Ovary (tissue), 9 donors: ENCODE measurements around the gene GPD1. TPM values are rescaled to one million over a fixed set of nuclear protein-coding genes. Genes with fewer than 3 reads are reported as not detected.

Experiments
- DNase-seq, 5 donors: peaks; one replicate each; pipeline ENCODE4 v3.0.0-alpha.2; 2019 to 2020
- H3K27ac ChIP-seq, 2 donors: fragments of 200-600 bp; one replicate each; pipeline versions ENCODE4 v1.5.1 to v1.8.0; 2019 to 2022
- H3K27me3 ChIP-seq: fragments of 200-600 bp; one replicate; pipeline ENCODE4 v1.8.0; 2022
- H3K36me3 ChIP-seq: fragments of 200-600 bp; sonication (generic); one replicate; pipeline ENCODE4 v1.5.1; 2019
- H3K4me1 ChIP-seq: one replicate; pipeline ENCODE4 v1.8.1; 2013; ENCODE audit warnings: mild to moderate bottlenecking, moderate library complexity; ENCODE audit not compliant: insufficient read depth
- H3K4me3 ChIP-seq: fragments of 200-600 bp; sonication (generic); one replicate; pipeline ENCODE4 v1.5.1; 2017
- H3K9me3 ChIP-seq, 2 donors: fragments of 200-600 bp in 1 of 2; sonication (generic) in 1 of 2; one replicate each; pipeline versions ENCODE4 v1.5.1 to v1.8.1; 2013 to 2019; ENCODE audit warnings: mild to moderate bottlenecking in 1 of 2, moderate library complexity in 1 of 2
- EP300 ChIP-seq: sonication (generic); formaldehyde crosslinking; IDR thresholded peaks from one replicate; pipeline ENCODE4 v1.6.1; 2017; ENCODE audit warnings: antibody characterized with exemption
- POLR2A ChIP-seq: fragments of 450-650 bp; IDR thresholded peaks from one replicate; pipeline ENCODE4 v1.6.1; 2017; ENCODE audit warnings: antibody characterized with exemption, mild to moderate bottlenecking, moderate library complexity
- WGBS, 3 donors: extraction: QIAGEN DNeasy Blood & Tissue Kit in 1 of 3; methylation state at CpG; one replicate each; pipeline versions ENCODE4 v1.1.5 to v1.1.7; 2013 to 2017; 5-methylcytosine and 5-hydroxymethylcytosine counted together
- intact Hi-C, 4 donors: fragments of 100-400 bp; cut with DNase I; formaldehyde crosslinking; loops; one replicate each; pipeline versions ENCODE4 v1.11.0 to v1.15.1; 2022 to 2023
- polyA plus RNA-seq, 2 donors: library from polyadenylated mRNA; stranded (reverse); fragments of 200-250 nt in 1 of 2; fragments of 350-450 nt in 1 of 2; fragmentation: Illumina TruSeq in 1 of 2; extraction: RNeasy Lipid Tissue Mini Kit (QIAGEN cat#74804) in 1 of 2; gene quantifications; one replicate each; pipeline ENCODE4 v1.2.3, GENCODE V29; 2013 to 2014
- total RNA-seq, 7 donors: library from RNA; depleted of rRNA in 2 of 7; stranded (reverse); fragments of >200 nt in 2 of 7; fragmentation: NEBNext Ultra II Directional in 3 of 7; extraction: Animal tissue kit (Norgen Biotek cat#: 25700) in 3 of 7; gene quantifications; one replicate each; pipeline versions ENCODE4 v1.1.0 to v1.2.4, GENCODE V29; 2016 to 2023
- TF ChIP-seq, protein P1 (sequence below), 3 donors: fragments of 450-650 bp in 2 of 3; fragments of 200-600 bp in 1 of 3; IDR thresholded peaks; one replicate each; pipeline versions ENCODE4 v1.5.1 to v1.8.0; 2016 to 2022; ENCODE audit warnings: antibody characterized with exemption in 3 of 3, mild to moderate bottlenecking in 1 of 3
- donor health status: DM: no; HTN: no; CAD: no; lungs with moderate emphysema.
- donor health status: DM: no; HTN: no; CAD: no.
- donor health status: Bipolar disorder and iron deficiency.
- donor health status: DM: yes; HTN: yes; CAD: no.
- donor health status: DM: no; HTN: no; CAD: no.
- donor health status: DM: yes; HTN: yes; CAD: no.

Gene GPD1
- total and polyA plus RNA-seq, 9 donors, result 0.10 to 9.4 (median 0.46) TPM

DNA sequence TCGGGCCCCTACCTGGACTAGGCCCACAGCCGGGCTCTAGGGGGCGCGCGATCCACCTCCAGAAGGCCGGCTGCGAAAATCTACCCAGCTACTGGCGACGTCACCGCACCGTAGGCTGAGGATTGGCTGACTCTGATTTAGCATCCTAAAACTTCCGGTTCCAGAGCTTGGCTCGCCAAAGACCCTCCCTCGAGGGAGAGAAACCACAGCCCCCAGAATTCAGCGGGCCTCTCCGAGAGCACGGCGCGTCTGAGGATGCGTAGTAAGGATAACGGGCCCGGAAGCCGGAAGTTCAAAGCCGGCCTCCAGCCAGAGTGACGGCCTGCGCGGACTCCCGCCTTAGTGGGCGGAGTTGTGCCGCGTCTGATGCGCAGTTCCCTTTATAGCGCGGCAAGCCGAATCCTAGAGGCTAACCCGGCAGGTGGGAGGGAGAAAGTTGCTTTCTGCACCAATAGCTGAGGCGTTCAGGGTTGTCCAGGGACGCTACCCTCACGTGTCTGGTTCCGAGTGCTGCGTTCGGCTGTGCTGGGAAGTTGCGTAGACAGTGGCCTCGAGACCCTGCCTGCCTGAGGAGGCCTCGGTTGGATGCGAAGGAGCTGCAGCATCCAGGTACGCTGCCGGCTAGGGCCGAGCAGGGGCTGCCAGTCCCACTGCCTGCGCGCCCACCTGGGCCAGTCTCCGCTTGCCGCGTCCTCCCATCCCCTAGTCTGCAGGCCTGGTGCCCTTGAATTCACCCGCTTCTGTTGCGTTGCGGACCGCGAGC, 8.1 kb downstream of the GPD1 start, which contains the start of gene COX14:
Gene COX14 (plus strand): TSS at position 544 of the 763 bp plus-strand sequence. CDS start 7,808 bp downstream, outside the sequence.
- intact Hi-C loops, result loop anchor here in 3 of 4 donors (5.0 to 10.0 kb wide), 2 partner anchors 53 to 55 kb away; partner anchors contain the start of gene CERS5 (in 3 of the 3)

DNA sequence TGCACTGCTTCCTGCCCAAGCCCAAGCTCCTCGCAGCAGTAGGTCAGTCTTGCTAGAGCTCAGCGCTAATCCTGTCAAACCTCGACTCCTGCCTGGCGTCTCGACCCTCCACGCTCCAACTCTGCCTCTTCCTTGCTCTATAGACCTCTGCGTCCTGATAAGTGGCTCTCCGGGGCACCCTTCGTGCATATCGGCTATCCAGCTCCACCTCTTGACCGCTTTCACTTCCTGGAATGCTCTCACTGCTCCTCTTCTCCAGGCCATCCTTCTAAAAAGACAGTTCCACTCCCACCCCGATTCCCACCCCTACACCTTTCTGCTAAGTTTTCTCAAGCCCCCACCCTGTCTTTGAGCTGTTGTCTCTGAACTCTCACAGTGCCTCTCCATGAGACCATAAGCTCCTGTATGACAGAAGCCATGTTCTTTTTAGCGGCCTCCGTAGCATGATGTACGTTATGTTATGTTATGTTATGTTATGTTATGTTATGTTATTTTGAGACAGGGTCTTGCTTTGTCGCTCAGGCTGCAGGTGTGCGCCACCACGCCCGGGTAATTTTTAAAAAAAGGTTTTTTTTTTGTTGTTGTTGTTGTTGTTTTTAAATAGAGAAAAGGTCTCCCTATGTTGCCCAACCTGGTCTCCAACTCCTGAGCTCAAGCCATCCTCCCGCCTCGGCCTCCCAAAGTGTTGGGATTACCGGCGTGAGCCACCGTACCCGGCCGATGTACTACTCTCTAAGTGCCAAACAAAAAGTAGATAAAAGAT, 8.8 kb downstream of the GPD1 start:
- Histone ChIP-seq H3K9me3 (no peaks in the 10 kb centered on the region), H3K36me3 (no peaks in the 10 kb centered on the region), H3K4me3 (peak overlapping the region; percentile 94), H3K4me1 (peaks cover 3% of the 10 kb centered on the region), H3K27me3 (no peaks in the 10 kb centered on the region), H3K27ac (peak overlapping the region; percentile 63 to 96)
- WGBS, 3 donors, result 5 to 20% (median 9%) methylated on average over 26 of the region's 26 CpGs
- peak in 1 of 5 donors; percentile 35 for DNase-seq
- no peak for TF ChIP-seq POLR2A
- no peak for TF ChIP-seq EP300
- TF ChIP-seq, protein P1, sequence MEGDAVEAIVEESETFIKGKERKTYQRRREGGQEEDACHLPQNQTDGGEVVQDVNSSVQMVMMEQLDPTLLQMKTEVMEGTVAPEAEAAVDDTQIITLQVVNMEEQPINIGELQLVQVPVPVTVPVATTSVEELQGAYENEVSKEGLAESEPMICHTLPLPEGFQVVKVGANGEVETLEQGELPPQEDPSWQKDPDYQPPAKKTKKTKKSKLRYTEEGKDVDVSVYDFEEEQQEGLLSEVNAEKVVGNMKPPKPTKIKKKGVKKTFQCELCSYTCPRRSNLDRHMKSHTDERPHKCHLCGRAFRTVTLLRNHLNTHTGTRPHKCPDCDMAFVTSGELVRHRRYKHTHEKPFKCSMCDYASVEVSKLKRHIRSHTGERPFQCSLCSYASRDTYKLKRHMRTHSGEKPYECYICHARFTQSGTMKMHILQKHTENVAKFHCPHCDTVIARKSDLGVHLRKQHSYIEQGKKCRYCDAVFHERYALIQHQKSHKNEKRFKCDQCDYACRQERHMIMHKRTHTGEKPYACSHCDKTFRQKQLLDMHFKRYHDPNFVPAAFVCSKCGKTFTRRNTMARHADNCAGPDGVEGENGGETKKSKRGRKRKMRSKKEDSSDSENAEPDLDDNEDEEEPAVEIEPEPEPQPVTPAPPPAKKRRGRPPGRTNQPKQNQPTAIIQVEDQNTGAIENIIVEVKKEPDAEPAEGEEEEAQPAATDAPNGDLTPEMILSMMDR (IDR thresholded peaks at IDR 0.05), result no peak
- intact Hi-C loops, result loop anchor here in 3 of 4 donors (5.0 to 10.0 kb wide), 2 partner anchors 52 to 55 kb away; partner anchors contain the start of gene CERS5 (in 3 of the 3)

More for the DNA sequence above, 8.1 kb downstream of the GPD1 start, which contains the start of gene COX14:
- H3K27ac ChIP-seq, result peak within 1 kb of the TSS; percentile 63 to 96
- DNase-seq, result peak; percentile 98 to 99 (median 99)
- TF ChIP-seq POLR2A (peak; percentile 98), EP300 (peak; percentile 77)
- TF ChIP-seq, protein P1 (IDR thresholded peaks at IDR 0.05), result peak; percentile 89 to 97 (median 91)
- H3K36me3 ChIP-seq, result no peaks in the 10 kb centered on the region
- 0% methylated on average over 49 to 59 of the region's 59 CpGs for WGBS, 3 donors
- H3K4me1 ChIP-seq, result no peaks in the 10 kb centered on the region
- no peaks in the 10 kb centered on the region for H3K27me3 ChIP-seq
- H3K9me3 ChIP-seq, result no peaks in the 10 kb centered on the region
- peak within 1 kb of the TSS; percentile 94 for H3K4me3 ChIP-seq

DNA sequence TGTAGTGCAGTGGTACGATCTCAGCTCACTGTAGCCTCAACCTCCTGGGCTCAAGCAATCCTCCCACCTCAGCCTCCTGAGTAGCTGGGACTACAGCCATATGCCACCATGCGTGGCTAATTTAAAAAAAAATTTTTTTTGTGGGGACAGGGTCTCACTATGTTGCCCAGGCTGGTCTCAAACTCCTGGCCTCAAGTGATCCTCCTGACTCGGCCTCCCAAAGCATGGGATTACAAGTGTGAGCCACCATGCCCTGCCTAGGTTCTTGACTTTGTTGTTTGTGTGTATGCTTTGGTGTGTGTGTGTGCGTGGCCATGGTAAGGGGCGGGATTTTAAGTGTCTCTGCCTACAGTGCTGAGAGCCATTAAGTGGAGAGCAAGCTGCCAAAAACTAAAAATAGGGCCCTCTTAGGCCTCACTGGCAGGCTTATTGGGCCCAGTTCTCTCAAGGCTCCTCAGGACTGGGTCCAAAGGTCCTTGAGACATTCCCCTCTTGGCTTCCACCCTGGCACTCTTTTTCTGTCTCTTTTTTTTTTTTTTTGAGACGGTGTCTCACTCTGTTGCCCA, 13.3 kb downstream of the GPD1 start:
- peaks cover 3% of the 10 kb centered on the region for H3K4me1 ChIP-seq
- WGBS, 3 donors, result 84 to 89% (median 87%) methylated on average over 6 of the region's 6 CpGs
- intact Hi-C loops, result loop anchor here in 2 of 4 donors (10.0 kb wide), 1 partner anchor 48 kb away; the partner anchor contains the start of gene CERS5 (in 2 of the 2)
- no peaks in the 10 kb centered on the region for H3K9me3 ChIP-seq
- H3K36me3 ChIP-seq, result no peaks in the 10 kb centered on the region
- no peak overlapping the region for H3K4me3 ChIP-seq
- H3K27me3 ChIP-seq, result no peaks in the 10 kb centered on the region
- peak in 1 of 5 donors; percentile 9 for DNase-seq
- TF ChIP-seq EP300, result no peak
- no peak for TF ChIP-seq POLR2A
- TF ChIP-seq, protein P1 (IDR thresholded peaks at IDR 0.05), result no peak
- H3K27ac ChIP-seq, result no peak overlapping the region

DNA sequence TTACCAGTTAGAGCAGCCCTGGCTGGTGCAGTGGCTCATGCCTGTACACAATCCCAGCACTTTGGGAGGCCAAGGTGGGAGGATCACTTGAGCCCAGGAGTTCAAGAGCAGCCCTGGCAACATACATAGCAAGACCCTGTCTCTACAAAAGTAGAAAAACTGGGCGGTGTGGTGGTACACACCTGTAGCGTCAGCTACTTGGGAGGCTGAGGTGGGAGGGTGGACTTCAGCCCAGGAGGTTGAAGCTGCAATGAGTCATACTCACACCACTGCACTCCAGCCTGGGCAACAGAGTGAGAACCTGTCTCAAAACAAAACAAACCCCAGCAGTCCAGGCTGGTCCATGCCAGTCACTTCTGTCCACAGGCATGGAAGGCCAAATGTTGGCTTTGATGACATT, 15.6 kb downstream of the GPD1 start:
- no peak overlapping the region for H3K27ac ChIP-seq
- H3K27me3 ChIP-seq, result no peaks in the 10 kb centered on the region
- 97 to 98% (median 97%) methylated on average over 2 of the region's 2 CpGs for WGBS, 3 donors
- intact Hi-C loops, result loop anchor here in 2 of 4 donors (10.0 kb wide), 1 partner anchor 45 kb away; the partner anchor contains the start of gene CERS5 (in 2 of the 2)
- H3K4me3 ChIP-seq, result no peak overlapping the region
- peaks cover 8% of the 10 kb centered on the region for H3K4me1 ChIP-seq
- no peaks in the 10 kb centered on the region for H3K36me3 ChIP-seq
- peak in 1 of 5 donors; percentile 5 for DNase-seq
- H3K9me3 ChIP-seq, result no peaks in the 10 kb centered on the region
- TF ChIP-seq POLR2A, result no peak
- TF ChIP-seq EP300, result no peak
- TF ChIP-seq, protein P1 (IDR thresholded peaks at IDR 0.05), result no peak
